ENCODE results near the gene TPSG1.

Gene TPSG1

GRCh38 chr16:1176280-1176897 lies 48.7 kb downstream of the TPSG1 start:
- no peak for DNase-seq (ENCODE audit: low read depth)

- DNase-seq (ENCODE audit: low read depth): no peak
Measured at GRCh38 chr16:1175566-1176279, 49.3 kb downstream of the TPSG1 start.

GRCh38 chr16:1174477-1175357 lies 50.4 kb downstream of the TPSG1 start:
- DNase-seq (ENCODE audit: low read depth): no peak

GRCh38 chr16:1173788-1174451 lies 51.1 kb downstream of the TPSG1 start:
- no peak for DNase-seq (ENCODE audit: low read depth)

- no peak for DNase-seq (ENCODE audit: low read depth)
Measured at GRCh38 chr16:1172651-1173050, 52.4 kb downstream of the TPSG1 start.

GRCh38 chr16:1171854-1172428 lies 53.1 kb downstream of the TPSG1 start:
- DNase-seq (ENCODE audit: low read depth): no peak
